Measurements from ENCODE around the gene BMPR1A. TPM values are rescaled to one million over a fixed set of nuclear protein-coding genes. Genes with fewer than 3 reads are reported as not detected.

Gene BMPR1A
- total and polyA plus RNA-seq, 7 experiments from 2014 or later: 2.1 to 11.3 (median 5.6) TPM

DNA sequence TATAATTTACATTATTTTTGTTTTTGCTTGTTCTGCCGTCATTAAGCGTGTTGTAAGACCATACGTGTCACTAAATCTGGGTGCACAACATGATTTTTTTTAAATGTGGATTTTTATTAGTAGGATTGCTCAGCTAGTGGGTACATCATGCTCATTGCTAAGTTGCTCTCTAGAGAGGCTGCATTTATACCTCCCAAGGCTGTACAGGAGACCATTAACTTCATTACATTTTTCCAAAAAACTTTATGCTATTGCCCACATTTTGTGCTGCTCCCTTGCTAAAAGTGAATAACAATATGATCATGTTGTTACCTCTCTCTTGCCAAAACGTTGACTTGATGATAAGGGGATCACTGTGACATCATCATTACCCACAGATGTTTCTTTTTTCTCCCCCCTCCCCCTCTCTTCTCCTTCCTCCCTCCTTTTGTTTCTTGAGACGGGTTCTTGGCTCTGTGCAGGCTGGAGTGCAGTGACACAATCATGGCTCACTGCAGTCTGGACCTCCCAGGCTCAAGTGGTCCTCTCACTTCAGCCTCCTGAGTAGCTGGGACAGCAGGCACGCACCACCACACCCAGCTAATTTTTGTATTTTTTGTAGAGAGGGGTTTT, 65.1 kb downstream of the BMPR1A start:
- Histone ChIP-seq H3K27ac (ENCODE audit: low read depth, low read length) (no peak overlapping the region), H3K9me3 (ENCODE audit: control insufficient read depth in 2 of 3, low read length in 3 of 3) (no peaks in the 10 kb centered on the region), H3K4me1 (ENCODE audit: control insufficient read depth in 2 of 2, insufficient read depth in 2 of 2, low read length in 2 of 2) (no peaks in the 10 kb centered on the region), H3K36me3 (ENCODE audit: control insufficient read depth in 2 of 3, insufficient read depth in 3 of 3, low read length in 3 of 3) (no peaks in the 10 kb centered on the region), H3K27me3 (ENCODE audit: control insufficient read depth in 2 of 2, insufficient read depth in 2 of 2, low read length in 2 of 2) (no peaks in the 10 kb centered on the region), H3K4me3 (ENCODE audit: low read length) (no peak overlapping the region)
- POLR2A ChIA-PET: no interaction called here
- CTCF ChIA-PET: no interaction called here
- no peak for ATAC-seq
- intact Hi-C loops (cut with micrococcal nuclease): no loop called here
- peaks cover 0 to 4% (median 0%) of the 10 kb centered on the region in 5 donors for H3K27me3 Mint-ChIP-seq
- peaks cover 0 to 8% (median 0%) of the 10 kb centered on the region in 5 donors for H3K36me3 Mint-ChIP-seq
- H3K9me3 Mint-ChIP-seq: no peaks in the 10 kb centered on the region
- peaks cover 0 to 5% (median 0%) of the 10 kb centered on the region in 7 donors for H3K4me1 Mint-ChIP-seq
- no peak for DNase-seq
- H3K27ac Mint-ChIP-seq: no peak overlapping the region
- no peak overlapping the region for H3K4me3 Mint-ChIP-seq

DNA sequence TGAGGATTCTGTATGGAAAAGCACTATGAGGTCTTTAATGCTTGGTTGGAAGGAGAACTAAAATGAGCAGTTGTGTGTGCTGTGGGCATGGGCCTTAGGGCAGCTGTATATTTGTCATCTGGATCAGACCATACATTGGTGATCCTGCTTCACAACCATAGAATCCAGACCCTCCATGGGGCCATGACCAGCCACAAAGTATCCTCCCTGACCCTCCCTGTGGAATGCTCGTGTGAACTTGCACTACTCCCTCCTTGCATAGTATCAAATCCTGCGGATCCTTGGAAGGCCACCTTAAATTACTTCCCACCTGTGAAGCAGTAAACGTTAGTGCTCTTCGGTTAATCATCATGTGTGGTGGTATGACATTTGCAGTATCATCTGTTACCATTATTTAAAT, 67.1 kb downstream of the BMPR1A start:
- H3K27me3 Mint-ChIP-seq: peaks cover 0 to 4% (median 0%) of the 10 kb centered on the region in 5 donors
- Histone ChIP-seq H3K4me3 (ENCODE audit: low read length) (no peak overlapping the region), H3K27me3 (ENCODE audit: control insufficient read depth in 2 of 2, insufficient read depth in 2 of 2, low read length in 2 of 2) (no peaks in the 10 kb centered on the region), H3K36me3 (ENCODE audit: control insufficient read depth in 2 of 3, insufficient read depth in 3 of 3, low read length in 3 of 3) (no peaks in the 10 kb centered on the region), H3K9me3 (ENCODE audit: control insufficient read depth in 2 of 3, low read length in 3 of 3) (no peaks in the 10 kb centered on the region), H3K27ac (ENCODE audit: low read depth, low read length) (no peak overlapping the region), H3K4me1 (ENCODE audit: control insufficient read depth in 2 of 2, insufficient read depth in 2 of 2, low read length in 2 of 2) (no peaks in the 10 kb centered on the region)
- peaks cover 0 to 9% (median 0%) of the 10 kb centered on the region in 7 donors for H3K4me1 Mint-ChIP-seq
- ATAC-seq: no peak
- CTCF ChIA-PET: no interaction called here
- no peak overlapping the region for H3K4me3 Mint-ChIP-seq
- intact Hi-C loops (cut with micrococcal nuclease): no loop called here
- H3K9me3 Mint-ChIP-seq: no peaks in the 10 kb centered on the region
- POLR2A ChIA-PET: no interaction called here
- peaks cover 0 to 4% (median 0%) of the 10 kb centered on the region in 5 donors for H3K36me3 Mint-ChIP-seq
- DNase-seq: no peak
- H3K27ac Mint-ChIP-seq: no peak overlapping the region

DNA sequence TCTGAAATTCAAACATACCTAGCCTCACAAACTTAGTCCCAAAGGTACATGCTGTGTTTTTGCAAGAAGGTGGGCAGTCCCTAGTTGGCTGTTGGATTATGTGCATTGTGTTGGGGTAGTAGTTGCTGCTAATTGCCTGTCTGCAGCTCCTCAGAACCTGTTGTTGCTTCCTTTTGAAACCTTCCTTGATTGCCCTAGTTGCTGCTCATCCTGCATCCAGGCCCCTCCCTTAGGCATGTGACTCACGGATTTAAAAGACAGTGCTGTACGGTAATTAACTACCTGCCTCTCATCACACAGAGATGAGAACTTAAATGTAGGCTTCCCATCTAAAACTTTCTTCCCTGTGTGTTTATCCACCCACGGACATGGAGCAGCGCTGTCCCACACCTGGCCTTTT, 67.7 kb downstream of the BMPR1A start:
- CTCF ChIA-PET: no interaction called here
- Mint-ChIP-seq H3K4me3 (no peak overlapping the region), H3K27me3 (peaks cover 0 to 4% (median 0%) of the 10 kb centered on the region in 5 donors), H3K4me1 (peaks cover 0 to 9% (median 0%) of the 10 kb centered on the region in 7 donors), H3K36me3 (peaks cover 0 to 4% (median 0%) of the 10 kb centered on the region in 5 donors), H3K27ac (no peak overlapping the region), H3K9me3 (no peaks in the 10 kb centered on the region)
- Histone ChIP-seq H3K27me3 (ENCODE audit: control insufficient read depth in 2 of 2, insufficient read depth in 2 of 2, low read length in 2 of 2) (no peaks in the 10 kb centered on the region), H3K4me1 (ENCODE audit: control insufficient read depth in 2 of 2, insufficient read depth in 2 of 2, low read length in 2 of 2) (no peaks in the 10 kb centered on the region), H3K9me3 (ENCODE audit: control insufficient read depth in 2 of 3, low read length in 3 of 3) (no peaks in the 10 kb centered on the region), H3K4me3 (ENCODE audit: low read length) (no peak overlapping the region), H3K27ac (ENCODE audit: low read depth, low read length) (no peak overlapping the region), H3K36me3 (ENCODE audit: control insufficient read depth in 2 of 3, insufficient read depth in 3 of 3, low read length in 3 of 3) (no peaks in the 10 kb centered on the region)
- POLR2A ChIA-PET: no interaction called here
- intact Hi-C loops (cut with micrococcal nuclease): no loop called here
- DNase-seq (no peak), ATAC-seq (no peak)

DNA sequence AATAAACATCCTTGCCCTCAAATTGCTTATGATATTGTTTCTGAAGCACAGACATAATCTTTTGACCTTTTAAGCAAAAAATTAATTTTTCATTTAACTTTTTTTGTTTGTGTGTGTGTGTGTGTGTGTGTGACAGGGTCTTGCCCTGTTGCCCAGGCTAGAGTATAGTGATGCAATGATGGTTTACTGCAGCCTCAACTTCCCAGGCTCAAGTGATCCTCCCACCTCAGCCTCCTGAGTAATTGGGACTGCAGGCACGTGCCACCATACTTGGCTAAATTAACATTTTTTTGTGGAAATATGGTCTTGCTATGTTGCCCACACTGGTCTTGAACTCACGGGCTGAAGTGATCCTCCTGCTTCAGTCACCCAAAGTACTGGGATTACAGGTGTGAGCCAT, 68.9 kb downstream of the BMPR1A start:
- Histone ChIP-seq H3K27ac (ENCODE audit: low read depth, low read length) (no peak overlapping the region), H3K9me3 (ENCODE audit: control insufficient read depth in 2 of 3, low read length in 3 of 3) (no peaks in the 10 kb centered on the region), H3K27me3 (ENCODE audit: control insufficient read depth in 2 of 2, insufficient read depth in 2 of 2, low read length in 2 of 2) (no peaks in the 10 kb centered on the region), H3K4me1 (ENCODE audit: control insufficient read depth in 2 of 2, insufficient read depth in 2 of 2, low read length in 2 of 2) (no peaks in the 10 kb centered on the region), H3K36me3 (ENCODE audit: control insufficient read depth in 2 of 3, insufficient read depth in 3 of 3, low read length in 3 of 3) (no peaks in the 10 kb centered on the region), H3K4me3 (ENCODE audit: low read length) (no peak overlapping the region)
- no peak for DNase-seq
- ATAC-seq: no peak
- no peaks in the 10 kb centered on the region for H3K9me3 Mint-ChIP-seq
- intact Hi-C loops (cut with micrococcal nuclease): no loop called here
- H3K36me3 Mint-ChIP-seq: peaks cover 0 to 2% (median 0%) of the 10 kb centered on the region in 5 donors
- H3K4me1 Mint-ChIP-seq: peaks cover 0 to 15% (median 0%) of the 10 kb centered on the region in 7 donors
- CTCF ChIA-PET: no interaction called here
- POLR2A ChIA-PET: no interaction called here
- H3K27me3 Mint-ChIP-seq: peaks cover 0 to 6% (median 0%) of the 10 kb centered on the region in 5 donors
- H3K27ac Mint-ChIP-seq: no peak overlapping the region
- H3K4me3 Mint-ChIP-seq: no peak overlapping the region

DNA sequence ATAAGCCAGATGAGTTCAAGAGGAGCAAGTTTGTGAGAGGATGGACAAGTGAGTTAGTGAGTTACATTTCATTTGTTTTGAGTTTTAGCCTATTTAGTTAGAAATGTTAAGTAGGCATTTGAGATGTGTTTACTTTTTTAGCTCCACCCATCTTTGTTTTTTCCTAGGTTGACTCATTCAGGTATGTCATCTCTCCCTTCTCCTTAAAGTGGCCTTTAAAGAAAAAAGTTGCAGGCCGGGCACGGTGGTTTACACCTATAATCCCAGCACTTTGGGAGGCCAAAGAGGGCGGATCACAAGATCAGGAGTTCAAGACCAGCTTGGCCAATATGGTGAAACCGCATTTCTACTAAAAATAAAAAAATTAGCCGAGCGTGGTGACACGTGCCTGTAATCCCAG, 71.2 kb downstream of the BMPR1A start:
- peaks cover 0 to 4% (median 0%) of the 10 kb centered on the region in 5 donors for H3K27me3 Mint-ChIP-seq
- H3K4me1 Mint-ChIP-seq: peaks cover 0 to 15% (median 0%) of the 10 kb centered on the region in 7 donors
- Histone ChIP-seq H3K36me3 (ENCODE audit: control insufficient read depth in 2 of 3, insufficient read depth in 3 of 3, low read length in 3 of 3) (no peaks in the 10 kb centered on the region), H3K27ac (ENCODE audit: low read depth, low read length) (no peak overlapping the region), H3K9me3 (ENCODE audit: control insufficient read depth in 2 of 3, low read length in 3 of 3) (no peaks in the 10 kb centered on the region), H3K27me3 (ENCODE audit: control insufficient read depth in 2 of 2, insufficient read depth in 2 of 2, low read length in 2 of 2) (no peaks in the 10 kb centered on the region), H3K4me3 (ENCODE audit: low read length) (no peak overlapping the region), H3K4me1 (ENCODE audit: control insufficient read depth in 2 of 2, insufficient read depth in 2 of 2, low read length in 2 of 2) (no peaks in the 10 kb centered on the region)
- intact Hi-C loops (cut with micrococcal nuclease): no loop called here
- H3K36me3 Mint-ChIP-seq: no peaks in the 10 kb centered on the region
- H3K9me3 Mint-ChIP-seq: no peaks in the 10 kb centered on the region
- ATAC-seq (no peak), DNase-seq (no peak)
- no peak overlapping the region for H3K27ac Mint-ChIP-seq
- ChIA-PET CTCF (no interaction called here), POLR2A (no interaction called here)
- no peak overlapping the region for H3K4me3 Mint-ChIP-seq

GRCh38 chr10:86828145-86828544, 71.7 kb downstream of the BMPR1A start:
- Mint-ChIP-seq H3K9me3 (no peaks in the 10 kb centered on the region), H3K4me3 (no peak overlapping the region), H3K27ac (no peak overlapping the region), H3K36me3 (no peaks in the 10 kb centered on the region), H3K4me1 (peaks cover 0 to 20% (median 0%) of the 10 kb centered on the region in 7 donors), H3K27me3 (peaks cover 0 to 4% (median 0%) of the 10 kb centered on the region in 5 donors)
- intact Hi-C loops (cut with micrococcal nuclease): no loop called here
- Histone ChIP-seq H3K4me3 (ENCODE audit: low read length) (no peak overlapping the region), H3K36me3 (ENCODE audit: control insufficient read depth in 2 of 3, insufficient read depth in 3 of 3, low read length in 3 of 3) (no peaks in the 10 kb centered on the region), H3K27ac (ENCODE audit: low read depth, low read length) (no peak overlapping the region), H3K9me3 (ENCODE audit: control insufficient read depth in 2 of 3, low read length in 3 of 3) (no peaks in the 10 kb centered on the region), H3K27me3 (ENCODE audit: control insufficient read depth in 2 of 2, insufficient read depth in 2 of 2, low read length in 2 of 2) (no peaks in the 10 kb centered on the region), H3K4me1 (ENCODE audit: control insufficient read depth in 2 of 2, insufficient read depth in 2 of 2, low read length in 2 of 2) (no peaks in the 10 kb centered on the region)
- CTCF ChIA-PET: no interaction called here
- no peak for ATAC-seq
- no peak for DNase-seq
- POLR2A ChIA-PET: no interaction called here

DNA sequence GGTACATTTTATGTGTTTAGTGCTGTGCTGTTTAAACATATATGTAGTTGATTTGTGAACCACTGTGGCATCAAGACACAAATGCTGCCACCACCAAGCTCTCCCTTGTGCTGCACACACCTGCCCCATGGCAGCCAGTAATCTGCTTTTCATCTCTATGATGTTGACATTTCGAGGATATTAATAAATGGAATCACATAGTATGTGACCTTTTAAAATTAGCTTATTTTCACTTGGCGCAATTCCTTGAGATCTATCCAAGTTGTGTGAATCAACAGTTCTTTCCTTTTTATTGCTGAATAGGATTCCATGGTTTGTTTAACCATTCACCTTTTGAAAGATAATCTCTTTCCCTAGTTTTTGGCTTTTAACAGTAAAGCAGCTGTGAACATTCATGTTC, 73.1 kb downstream of the BMPR1A start:
- H3K27me3 ChIP-seq (ENCODE audit: control insufficient read depth in 2 of 2, insufficient read depth in 2 of 2, low read length in 2 of 2): no peaks in the 10 kb centered on the region
- Mint-ChIP-seq H3K27ac (no peak overlapping the region), H3K9me3 (no peaks in the 10 kb centered on the region), H3K4me3 (no peak overlapping the region), H3K36me3 (no peaks in the 10 kb centered on the region), H3K4me1 (peaks cover 0 to 18% (median 0%) of the 10 kb centered on the region in 7 donors), H3K27me3 (peaks cover 0 to 5% (median 0%) of the 10 kb centered on the region in 5 donors)
- POLR2A ChIA-PET: no interaction called here
- no peak overlapping the region for H3K27ac ChIP-seq (ENCODE audit: low read depth, low read length)
- H3K9me3 ChIP-seq (ENCODE audit: control insufficient read depth in 2 of 3, low read length in 3 of 3): no peaks in the 10 kb centered on the region
- H3K4me1 ChIP-seq (ENCODE audit: control insufficient read depth in 2 of 2, insufficient read depth in 2 of 2, low read length in 2 of 2): no peaks in the 10 kb centered on the region
- no peak for DNase-seq
- intact Hi-C loops (cut with micrococcal nuclease): no loop called here
- CTCF ChIA-PET: no interaction called here
- H3K4me3 ChIP-seq (ENCODE audit: low read length): no peak overlapping the region
- no peaks in the 10 kb centered on the region for H3K36me3 ChIP-seq (ENCODE audit: control insufficient read depth in 2 of 3, insufficient read depth in 3 of 3, low read length in 3 of 3)
- ATAC-seq: no peak
